Neural progenitor cell (in vitro differentiated cells): ENCODE measurements around the gene TMEM256.

Source experiments
- EZH2 ChIP-seq: fragments of 200-600 bp; sonication (generic); IDR thresholded peaks from 2 replicates; pipeline ENCODE4 v1.6.1; 2017; ENCODE audit warnings: antibody characterized with exemption, mild to moderate bottlenecking, moderate library complexity
- EZH2phosphoT487 ChIP-seq: fragments of 200-600 bp; sonication (generic); IDR thresholded peaks from 2 replicates; pipeline ENCODE4 v1.6.1; 2017; ENCODE audit warnings: antibody characterized with exemption
- TF ChIP-seq, protein P1 (sequence below): fragments of 200-600 bp; sonication (generic); IDR thresholded peaks from 2 replicates; pipeline ENCODE4 v1.5.1; 2017; ENCODE audit warnings: antibody characterized with exemption, mild to moderate bottlenecking

DNA sequence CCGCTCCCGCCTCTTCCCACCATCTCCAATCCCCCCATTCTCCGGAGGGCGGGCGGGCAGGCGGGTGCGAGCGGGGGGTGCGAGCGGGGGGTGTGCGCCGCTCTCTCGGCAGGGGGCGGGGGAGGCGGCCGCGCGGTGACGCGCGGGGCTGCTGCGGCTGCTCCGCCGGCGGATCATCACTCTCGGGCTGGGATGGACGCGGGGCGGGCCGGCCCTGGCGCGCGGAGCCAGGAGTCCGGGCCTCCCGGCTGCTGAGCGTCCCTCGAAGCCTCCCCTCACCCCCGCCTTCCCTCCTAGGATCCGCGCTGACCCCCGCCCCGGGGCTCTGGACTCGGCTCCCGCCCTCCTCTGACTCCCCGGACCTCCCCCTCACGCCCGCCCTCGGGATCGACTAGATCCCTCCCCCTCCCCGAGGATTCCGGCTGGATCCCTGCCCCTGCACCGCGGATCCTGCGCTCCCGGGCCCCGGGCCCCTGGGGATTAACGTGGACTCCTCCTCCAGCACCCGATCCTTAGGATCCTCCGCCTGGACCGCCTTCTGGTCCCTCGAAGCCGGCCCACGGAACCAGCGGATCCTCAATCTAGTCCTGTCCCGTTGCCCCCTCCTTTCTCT, 946 bp upstream of the TMEM256 start:
- TF ChIP-seq, protein P1, sequence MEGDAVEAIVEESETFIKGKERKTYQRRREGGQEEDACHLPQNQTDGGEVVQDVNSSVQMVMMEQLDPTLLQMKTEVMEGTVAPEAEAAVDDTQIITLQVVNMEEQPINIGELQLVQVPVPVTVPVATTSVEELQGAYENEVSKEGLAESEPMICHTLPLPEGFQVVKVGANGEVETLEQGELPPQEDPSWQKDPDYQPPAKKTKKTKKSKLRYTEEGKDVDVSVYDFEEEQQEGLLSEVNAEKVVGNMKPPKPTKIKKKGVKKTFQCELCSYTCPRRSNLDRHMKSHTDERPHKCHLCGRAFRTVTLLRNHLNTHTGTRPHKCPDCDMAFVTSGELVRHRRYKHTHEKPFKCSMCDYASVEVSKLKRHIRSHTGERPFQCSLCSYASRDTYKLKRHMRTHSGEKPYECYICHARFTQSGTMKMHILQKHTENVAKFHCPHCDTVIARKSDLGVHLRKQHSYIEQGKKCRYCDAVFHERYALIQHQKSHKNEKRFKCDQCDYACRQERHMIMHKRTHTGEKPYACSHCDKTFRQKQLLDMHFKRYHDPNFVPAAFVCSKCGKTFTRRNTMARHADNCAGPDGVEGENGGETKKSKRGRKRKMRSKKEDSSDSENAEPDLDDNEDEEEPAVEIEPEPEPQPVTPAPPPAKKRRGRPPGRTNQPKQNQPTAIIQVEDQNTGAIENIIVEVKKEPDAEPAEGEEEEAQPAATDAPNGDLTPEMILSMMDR, result no peak
- no peak for TF ChIP-seq EZH2phosphoT487
- TF ChIP-seq EZH2, result no peak
